ENCODE data around the gene TUBA1A. TPM values are rescaled to one million over a fixed set of nuclear protein-coding genes. Genes with fewer than 3 reads are reported as not detected.
"Not testable (repeated sequence)": the region's sequence is repeated elsewhere in the genome, so short reads cannot be mapped to it uniquely, and the experiment has no call there.

The TUBA1A gene
- total RNA-seq, 4 donors from 2014 or later: 77.1 to 201 (median 92.6) TPM

- no peak overlapping the region for H3K27ac ChIP-seq
- no peak for DNase-seq
- in situ Hi-C loops (cut with MboI; ENCODE audit: low pct_ligation_motif_present in 1 of 4, low pct_unique_long_range_greater_than_20kb in 1 of 4, low sequenced_read_pairs in 3 of 4): no loop called here
- no peak overlapping the region for H3K4me3 ChIP-seq
- intact Hi-C loops (cut with DNase I; ENCODE audit: low total_unique reads): no loop called here
- no peaks in the 10 kb centered on the region for H3K36me3 ChIP-seq
- no peaks in the 10 kb centered on the region for H3K9me3 ChIP-seq
- no peaks in the 10 kb centered on the region for H3K4me1 ChIP-seq
- no peak for TF ChIP-seq POLR2A (IDR thresholded peaks at IDR 0.05)
- TF ChIP-seq POLR2AphosphoS5 (IDR thresholded peaks at IDR 0.05): no peak
- no peak for TF ChIP-seq EP300 (IDR thresholded peaks at IDR 0.05; ENCODE audit: low read depth)
- no peak for TF ChIP-seq CTCF (IDR thresholded peaks at IDR 0.05)
- no peaks in the 10 kb centered on the region for H3K27me3 ChIP-seq
These were observed 18.0 kb downstream of the TUBA1A start for GRCh38 chr12:49170924-49171323.

- Histone ChIP-seq H3K4me1 (no peaks in the 10 kb centered on the region), H3K27me3 (no peaks in the 10 kb centered on the region), H3K27ac (no peak overlapping the region), H3K4me3 (no peak overlapping the region), H3K36me3 (no peaks in the 10 kb centered on the region), H3K9me3 (no peaks in the 10 kb centered on the region)
- intact Hi-C loops (cut with DNase I; ENCODE audit: low total_unique reads): no loop called here
- no peak for TF ChIP-seq EP300 (IDR thresholded peaks at IDR 0.05; ENCODE audit: low read depth)
- 95 to 98% methylated on average over 2 of the region's 2 CpGs for WGBS, 2 donors (ENCODE audit: low coverage in 1 of 2)
- in situ Hi-C loops (cut with MboI; ENCODE audit: low pct_ligation_motif_present in 1 of 4, low pct_unique_long_range_greater_than_20kb in 1 of 4, low sequenced_read_pairs in 3 of 4): no loop called here
- DNase-seq: no peak
These were observed 23.8 kb downstream of the TUBA1A start for GRCh38 chr12:49165114-49165513.

GRCh38 chr12:49161901-49162300, 27.0 kb downstream of the TUBA1A start:
- H3K36me3 ChIP-seq; H3K27me3 ChIP-seq; in situ Hi-C loops (cut with MboI; ENCODE audit: low pct_ligation_motif_present in 1 of 4, low pct_unique_long_range_greater_than_20kb in 1 of 4, low sequenced_read_pairs in 3 of 4); H3K4me1 ChIP-seq; H3K9me3 ChIP-seq; DNase-seq; H3K27ac ChIP-seq; H3K4me3 ChIP-seq; intact Hi-C loops (cut with DNase I; ENCODE audit: low total_unique reads): not testable (repeated sequence)
- WGBS, 2 donors (ENCODE audit: low coverage in 1 of 2): 87 to 94% methylated on average over 3 to 4 of the region's 4 CpGs

GRCh38 chr12:49161092-49161795, 27.6 kb downstream of the TUBA1A start:
- intact Hi-C loops (cut with DNase I; ENCODE audit: low total_unique reads): no loop called here

GRCh38 chr12:49160399-49160798, 28.5 kb downstream of the TUBA1A start:
- DNase-seq: no peak

More at GRCh38 chr12:49161092-49161795, 27.6 kb downstream of the TUBA1A start:
- H3K9me3 ChIP-seq: no peaks in the 10 kb centered on the region
- H3K4me3 ChIP-seq: no peak overlapping the region
- no peaks in the 10 kb centered on the region for H3K27me3 ChIP-seq
- no peak overlapping the region for H3K27ac ChIP-seq
- no peak for TF ChIP-seq CTCF (IDR thresholded peaks at IDR 0.05)
- TF ChIP-seq POLR2AphosphoS5 (IDR thresholded peaks at IDR 0.05): no peak
- TF ChIP-seq EP300 (IDR thresholded peaks at IDR 0.05; ENCODE audit: low read depth): no peak
- no peak for TF ChIP-seq POLR2A (IDR thresholded peaks at IDR 0.05)
- no peaks in the 10 kb centered on the region for H3K4me1 ChIP-seq
- no peaks in the 10 kb centered on the region for H3K36me3 ChIP-seq
- no peak for DNase-seq
- 70 to 71% methylated on average over 2 to 6 of the region's 6 CpGs for WGBS, 2 donors (ENCODE audit: low coverage in 1 of 2)
- in situ Hi-C loops (cut with MboI; ENCODE audit: low pct_ligation_motif_present in 1 of 4, low pct_unique_long_range_greater_than_20kb in 1 of 4, low sequenced_read_pairs in 3 of 4): no loop called here

More at GRCh38 chr12:49160399-49160798, 28.5 kb downstream of the TUBA1A start:
- no peaks in the 10 kb centered on the region for H3K9me3 ChIP-seq
- H3K27ac ChIP-seq: no peak overlapping the region
- WGBS, 2 donors (ENCODE audit: low coverage in 1 of 2): 78% methylated on average over 2 of the region's 2 CpGs; no CpG with 5 or more reads in 1 of the 2 donors
- H3K36me3 ChIP-seq: no peaks in the 10 kb centered on the region
- H3K4me3 ChIP-seq: no peak overlapping the region
- TF ChIP-seq EP300 (IDR thresholded peaks at IDR 0.05; ENCODE audit: low read depth): no peak
- TF ChIP-seq POLR2A (IDR thresholded peaks at IDR 0.05): no peak
- TF ChIP-seq POLR2AphosphoS5 (IDR thresholded peaks at IDR 0.05): no peak
- no peak for TF ChIP-seq CTCF (IDR thresholded peaks at IDR 0.05)
- H3K4me1 ChIP-seq: no peaks in the 10 kb centered on the region
- in situ Hi-C loops (cut with MboI; ENCODE audit: low pct_ligation_motif_present in 1 of 4, low pct_unique_long_range_greater_than_20kb in 1 of 4, low sequenced_read_pairs in 3 of 4): no loop called here
- H3K27me3 ChIP-seq: no peaks in the 10 kb centered on the region
- intact Hi-C loops (cut with DNase I; ENCODE audit: low total_unique reads): no loop called here
